ENCODE data around the gene H6PD.
"Not testable (repeated sequence)": the region's sequence is repeated elsewhere in the genome, so short reads cannot be mapped to it uniquely, and the experiment has no call there.

The H6PD gene

DNA sequence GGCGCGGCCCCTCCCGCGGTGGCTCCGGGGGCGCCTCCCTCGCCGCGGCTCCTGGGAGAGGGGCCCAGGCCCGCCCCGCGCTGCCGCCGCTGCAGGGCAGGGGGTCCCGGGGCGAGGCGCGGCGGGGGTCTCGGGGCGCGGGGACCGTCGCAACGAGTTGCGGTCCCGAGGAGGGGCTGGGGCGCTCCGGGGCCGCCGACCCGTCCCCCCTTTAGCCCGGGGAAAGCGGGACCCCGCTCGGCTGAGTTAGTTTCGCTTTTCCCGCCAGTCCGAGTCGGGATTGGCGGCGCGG lies 58.6 kb downstream of the H6PD start:
- no peak for DNase-seq
- intact Hi-C loops (cut with DNase I): loop anchor here (2.0 to 5.0 kb wide), 2 partner anchors 30 to 94 kb away; no protein-coding TSS in a partner anchor

- intact Hi-C loops (cut with DNase I): loop anchor here (2.0 to 5.0 kb wide), 2 partner anchors 29 to 94 kb away; no protein-coding TSS in a partner anchor
- DNase-seq: peak in 5 of 10 donors; percentile 20 to 88 (median 55)
Measured at GRCh38 chr1:9293533-9294404, 59.2 kb downstream of the H6PD start.

- intact Hi-C loops (cut with DNase I): loop anchor here (5.0 kb wide), 1 partner anchor 93 kb away; no protein-coding TSS in a partner anchor
- peak in 1 of 10 donors; percentile 60 for DNase-seq
Measured at GRCh38 chr1:9294405-9294773, 59.8 kb downstream of the H6PD start.

DNA sequence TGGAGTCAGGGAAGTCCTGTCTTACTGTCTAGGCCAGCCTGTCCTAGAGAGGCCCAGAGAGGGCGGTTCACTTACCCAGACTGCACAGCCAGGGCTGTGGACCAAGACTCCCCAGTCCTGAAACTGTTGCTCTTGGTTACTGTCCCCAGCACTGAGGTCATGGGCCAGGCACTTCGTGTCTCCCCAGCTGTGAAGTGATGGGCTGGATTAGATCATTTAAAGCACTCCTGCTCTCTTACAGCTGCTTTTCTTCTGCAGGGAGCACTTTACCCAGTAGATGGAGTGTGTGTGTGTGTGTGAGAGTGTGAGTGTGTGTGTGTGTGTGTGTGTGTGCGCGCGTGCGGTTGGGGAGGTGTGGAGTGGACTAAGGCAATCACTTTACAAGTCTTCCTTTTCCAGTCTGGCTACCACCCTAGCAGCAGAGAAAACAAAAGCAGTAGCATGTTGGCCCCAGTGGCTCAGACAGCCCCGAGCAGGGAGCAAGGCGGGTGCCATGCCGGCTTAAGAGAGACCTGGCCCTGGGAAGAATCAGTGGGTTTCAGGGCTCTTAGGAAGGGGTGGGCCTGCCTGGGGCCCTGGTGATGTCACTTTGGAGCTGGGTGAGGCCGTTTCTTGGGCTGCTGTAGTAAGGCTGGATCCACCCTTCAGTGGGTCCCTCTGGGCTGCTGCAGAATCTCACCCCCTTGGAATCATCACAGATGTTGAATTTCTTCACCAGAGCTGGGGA lies 60.5 kb downstream of the H6PD start:
- peak in 2 of 10 donors; percentile 36 to 84 for DNase-seq

DNA sequence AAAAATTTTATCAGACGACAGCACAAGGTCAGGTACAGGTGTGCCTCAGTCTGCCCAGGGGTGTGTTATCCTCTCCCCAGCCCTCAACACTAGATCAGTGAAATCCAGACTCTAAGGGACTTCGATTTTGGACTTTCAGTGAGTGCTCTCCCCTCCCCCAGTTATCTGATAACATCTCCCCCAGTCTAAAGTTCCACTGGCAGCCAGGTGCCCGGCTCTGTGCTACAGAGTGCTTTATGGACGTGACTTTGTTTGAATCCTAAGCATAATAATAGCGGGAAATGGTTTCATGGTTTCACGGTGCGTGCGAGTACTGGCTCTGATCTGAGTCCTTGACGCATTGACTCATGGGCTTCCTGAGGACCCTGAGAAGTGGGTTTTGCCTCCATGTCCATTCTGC lies 61.3 kb downstream of the H6PD start:
- intact Hi-C loops (cut with DNase I): no loop called here
- peak in 2 of 10 donors; percentile 9 to 62 for DNase-seq

More for the DNA sequence above, 60.5 kb downstream of the H6PD start:
- intact Hi-C loops (cut with DNase I): loop anchor here (5.0 kb wide), 1 partner anchor 92 kb away; no protein-coding TSS in a partner anchor

- intact Hi-C loops (cut with DNase I): no loop called here
- DNase-seq: peak in 3 of 10 donors; percentile 9 to 53 (median 20)
Measured at GRCh38 chr1:9296850-9297249, 62.3 kb downstream of the H6PD start.

DNA sequence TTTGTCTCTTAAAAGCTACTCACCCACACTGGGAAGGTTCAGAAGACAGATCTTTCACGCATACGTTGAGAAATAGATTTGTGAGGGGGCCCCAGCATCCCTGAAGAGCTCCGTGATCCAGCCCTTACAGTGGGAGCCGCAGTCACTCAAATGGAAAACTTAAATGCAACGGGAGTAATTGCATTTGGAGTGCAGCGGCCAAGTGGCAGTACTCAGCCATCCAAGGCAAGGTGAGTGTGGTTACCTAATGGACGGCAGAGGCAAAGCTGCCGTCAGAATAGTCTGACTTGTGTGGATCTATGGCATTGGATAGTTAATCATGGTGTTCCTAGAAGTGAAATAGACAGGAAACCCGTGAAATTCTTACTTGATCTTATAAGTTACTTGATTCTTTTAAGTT lies 63.3 kb downstream of the H6PD start:
- peak in 3 of 10 donors; percentile 2 to 4 (median 3) for DNase-seq
- intact Hi-C loops (cut with DNase I): no loop called here

- intact Hi-C loops (cut with DNase I): no loop called here
- DNase-seq: no peak
Measured at GRCh38 chr1:9298282-9298681, 63.7 kb downstream of the H6PD start.

GRCh38 chr1:9299571-9300541 lies 65.3 kb downstream of the H6PD start:
- DNase-seq; intact Hi-C loops (cut with DNase I): not testable (repeated sequence)

GRCh38 chr1:9300573-9300972 lies 66.0 kb downstream of the H6PD start:
- DNase-seq: no peak
- intact Hi-C loops (cut with DNase I): no loop called here

- no peak for DNase-seq
- intact Hi-C loops (cut with DNase I): no loop called here
Measured at GRCh38 chr1:9302745-9303524, 68.4 kb downstream of the H6PD start.

GRCh38 chr1:9303916-9304315 lies 69.3 kb downstream of the H6PD start:
- intact Hi-C loops (cut with DNase I): no loop called here
- DNase-seq: no peak

- DNase-seq: no peak
- intact Hi-C loops (cut with DNase I): no loop called here
Measured at GRCh38 chr1:9305216-9305615, 70.6 kb downstream of the H6PD start.

DNA sequence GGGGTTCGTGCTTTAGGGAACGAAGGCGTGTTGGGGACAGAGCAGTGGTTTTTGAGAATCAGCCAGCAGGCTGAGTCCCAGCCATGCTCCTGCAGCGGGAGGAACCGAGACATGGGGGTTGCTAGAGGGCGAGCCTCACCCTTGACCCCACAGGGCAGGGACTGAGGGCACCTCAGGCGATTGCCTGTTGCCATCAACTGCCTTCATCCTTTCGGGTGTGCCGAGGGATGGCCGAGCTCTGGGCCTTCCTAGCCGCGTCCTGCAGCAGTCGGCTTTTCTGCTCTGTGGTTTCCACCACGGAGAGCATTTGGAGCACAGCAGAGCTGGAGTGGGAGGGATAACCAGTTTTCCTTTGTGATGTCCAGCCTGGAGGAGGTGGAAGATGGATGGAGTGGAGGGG lies 71.4 kb downstream of the H6PD start:
- peak in 1 of 10 donors; percentile 62 for DNase-seq
- intact Hi-C loops (cut with DNase I): no loop called here

DNA sequence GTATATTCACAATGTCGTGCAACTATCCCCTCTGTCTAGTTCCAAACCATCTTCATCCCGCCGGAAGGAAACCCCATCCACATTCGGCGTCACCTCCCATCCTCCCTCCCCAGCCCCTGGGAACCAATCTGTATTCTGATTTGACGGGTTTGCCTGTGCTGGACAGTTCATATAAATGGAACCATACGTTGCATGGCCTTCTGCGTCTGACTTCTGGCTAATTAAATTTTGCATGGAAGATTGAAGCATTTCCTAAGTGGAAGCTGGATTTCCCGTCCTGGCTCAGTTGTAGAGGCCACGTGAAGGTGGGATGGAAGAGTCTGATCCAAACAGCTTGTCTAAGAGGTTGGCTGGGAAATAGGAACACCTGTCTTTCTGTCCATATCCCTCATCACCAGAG lies 72.7 kb downstream of the H6PD start:
- intact Hi-C loops (cut with DNase I): no loop called here
- peak in 1 of 10 donors; percentile 20 for DNase-seq

- DNase-seq: peak in 3 of 10 donors; percentile 11 to 55 (median 51)
- intact Hi-C loops (cut with DNase I): no loop called here
Measured at GRCh38 chr1:9308236-9308785, 73.7 kb downstream of the H6PD start.

DNA sequence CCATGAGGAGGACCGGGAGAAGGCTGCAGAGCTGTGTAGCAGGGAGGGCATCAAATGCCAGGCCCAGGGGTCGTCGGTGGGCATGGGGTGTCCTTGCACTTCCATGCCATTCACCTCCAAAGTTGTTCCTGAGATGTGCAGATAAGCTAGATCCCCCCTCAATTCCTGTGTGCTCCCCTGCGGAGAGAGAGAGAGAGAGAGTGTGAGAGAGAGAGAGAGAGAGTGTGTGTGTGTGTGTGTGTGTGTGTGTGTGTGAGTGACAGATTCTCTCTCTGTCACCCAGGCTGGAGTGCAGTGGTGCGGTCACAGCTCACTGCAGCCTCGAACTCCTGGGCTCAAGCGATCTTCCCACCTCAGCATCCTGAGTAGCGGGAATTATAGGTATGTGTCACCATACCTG lies 74.5 kb downstream of the H6PD start:
- intact Hi-C loops (cut with DNase I): no loop called here
- peak in 2 of 10 donors; percentile 2 to 16 for DNase-seq

DNA sequence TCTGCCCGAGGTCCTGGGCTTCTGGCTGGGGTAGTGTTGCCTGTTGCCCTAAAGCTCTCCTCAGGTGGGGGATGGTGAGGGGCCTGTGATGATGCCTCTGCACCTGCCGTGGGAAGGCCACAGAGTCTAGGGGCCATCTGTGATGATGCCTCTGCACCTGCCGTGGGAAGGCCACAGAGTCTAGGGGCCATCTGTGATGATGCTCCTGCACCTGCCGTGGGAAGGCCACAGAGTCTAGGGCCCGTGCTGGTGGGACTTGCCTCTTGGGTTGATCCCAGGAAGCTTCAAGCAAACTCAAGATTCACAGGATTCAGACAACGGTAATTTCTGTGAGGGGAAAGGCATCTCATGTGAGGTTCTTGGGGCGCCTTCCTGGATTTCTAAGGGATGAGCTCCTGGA lies 75.4 kb downstream of the H6PD start:
- intact Hi-C loops (cut with DNase I): no loop called here
- peak in 1 of 10 donors; percentile 66 for DNase-seq

- peak in 3 of 10 donors; percentile 40 to 79 (median 52) for DNase-seq
- intact Hi-C loops (cut with DNase I): no loop called here
Measured at GRCh38 chr1:9311029-9311428, 76.5 kb downstream of the H6PD start.

Data from posterior cingulate gyrus (tissue), 11 donors.